HG02759 (cell line): ENCODE results near the gene PAK1IP1.
"Not testable (repeated sequence)": the region's sequence is repeated elsewhere in the genome, so short reads cannot be mapped to it uniquely, and the experiment has no call there.

Experiments
- ATAC-seq: cut with Tn5 transposase; IDR thresholded peaks from one replicate; pipeline ENCODE4 v1.9.1; 2021; ENCODE audit warnings: mild to moderate bottlenecking, moderate library complexity; ENCODE audit not compliant: unreplicated experiment

The PAK1IP1 gene

DNA sequence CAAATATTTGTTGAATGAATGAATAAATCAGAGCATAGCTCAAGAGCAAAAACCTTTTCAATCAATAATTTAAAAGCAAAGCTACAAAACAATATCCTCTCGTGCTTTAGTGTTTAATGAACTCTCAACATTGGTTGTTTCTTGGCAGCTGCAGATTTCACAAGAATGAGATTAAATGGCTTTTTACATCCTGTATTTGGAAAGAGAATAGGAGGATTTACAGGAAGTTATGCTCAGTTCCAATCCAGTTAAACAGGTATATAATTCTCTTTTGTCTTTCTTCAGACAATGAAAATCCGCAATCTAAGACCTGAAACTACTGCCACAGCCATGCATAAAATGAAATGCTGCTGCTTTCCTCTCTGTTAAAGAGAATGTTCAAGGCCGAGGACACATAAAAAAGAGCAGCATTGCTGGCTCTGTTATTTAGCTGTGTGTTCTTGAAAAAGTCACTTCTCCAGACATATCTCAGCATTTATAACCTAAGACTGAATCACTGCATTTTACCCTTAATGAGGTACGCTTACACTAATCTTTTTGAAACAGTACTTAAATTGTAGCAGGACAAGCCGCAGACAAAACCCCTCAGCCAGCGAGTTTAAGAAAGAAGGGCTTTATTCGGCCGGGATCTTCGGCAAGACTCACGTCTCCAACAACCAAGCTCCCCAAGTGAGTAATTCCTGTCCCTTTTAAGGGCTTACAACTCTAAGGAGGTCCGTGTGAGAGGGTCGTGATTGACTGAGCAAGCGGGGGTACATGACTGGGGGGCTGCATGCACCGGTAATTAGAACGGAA, 3.9 kb upstream of the PAK1IP1 start:
- no peak for ATAC-seq

- ATAC-seq: no peak
Observed at GRCh38 chr6:10692965-10693538, 1.7 kb upstream of the PAK1IP1 start.

GRCh38 chr6:10695086-10695657, 400 bp downstream of the PAK1IP1 start:
- no peak for ATAC-seq

DNA sequence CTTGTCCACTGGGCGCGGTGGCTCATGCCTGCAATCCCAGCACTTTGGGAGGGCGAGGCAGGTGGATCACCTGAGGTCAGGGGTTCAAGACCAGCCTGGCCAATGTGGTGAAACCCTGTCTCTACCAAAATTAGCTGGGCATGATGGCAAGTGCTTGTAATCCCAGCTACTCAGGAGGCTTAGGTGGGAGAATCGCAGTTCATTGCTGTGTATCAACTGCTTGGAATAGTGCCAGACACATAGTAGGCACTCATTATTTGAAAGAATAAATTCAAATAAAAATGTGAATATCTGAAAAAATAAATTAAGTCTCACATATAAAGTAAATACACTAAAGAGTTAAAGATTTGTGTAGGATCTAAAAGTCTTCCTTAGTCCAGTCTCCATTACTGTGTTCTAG, 1.9 kb downstream of the PAK1IP1 start:
- ATAC-seq: no peak

- ATAC-seq: no peak
Observed at GRCh38 chr6:10713962-10714361, 19.2 kb downstream of the PAK1IP1 start.

GRCh38 chr6:10719296-10719963, 24.7 kb downstream of the PAK1IP1 start:
- ATAC-seq: no peak

GRCh38 chr6:10719964-10720264, 25.1 kb downstream of the PAK1IP1 start:
- ATAC-seq: no peak

- ATAC-seq: peak; percentile 14
Observed at GRCh38 chr6:10720265-10720959, 25.6 kb downstream of the PAK1IP1 start.

GRCh38 chr6:10720960-10721849, 26.4 kb downstream of the PAK1IP1 start:
- ATAC-seq: not testable (repeated sequence)

GRCh38 chr6:10721850-10722569, 27.2 kb downstream of the PAK1IP1 start:
- no peak for ATAC-seq

DNA sequence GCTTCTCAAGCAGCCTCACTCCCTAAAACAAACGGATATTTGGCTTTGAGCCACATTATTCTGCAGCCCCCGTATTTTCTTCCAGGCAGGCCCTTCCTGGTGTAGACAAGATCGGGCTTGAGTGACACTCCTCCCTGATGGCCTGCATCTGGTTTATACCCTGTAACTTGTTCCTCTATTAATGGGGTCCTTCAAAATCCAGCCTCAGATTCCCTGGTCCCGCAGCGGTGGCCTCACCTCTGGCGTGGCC, 27.7 kb downstream of the PAK1IP1 start:
- ATAC-seq: no peak

DNA sequence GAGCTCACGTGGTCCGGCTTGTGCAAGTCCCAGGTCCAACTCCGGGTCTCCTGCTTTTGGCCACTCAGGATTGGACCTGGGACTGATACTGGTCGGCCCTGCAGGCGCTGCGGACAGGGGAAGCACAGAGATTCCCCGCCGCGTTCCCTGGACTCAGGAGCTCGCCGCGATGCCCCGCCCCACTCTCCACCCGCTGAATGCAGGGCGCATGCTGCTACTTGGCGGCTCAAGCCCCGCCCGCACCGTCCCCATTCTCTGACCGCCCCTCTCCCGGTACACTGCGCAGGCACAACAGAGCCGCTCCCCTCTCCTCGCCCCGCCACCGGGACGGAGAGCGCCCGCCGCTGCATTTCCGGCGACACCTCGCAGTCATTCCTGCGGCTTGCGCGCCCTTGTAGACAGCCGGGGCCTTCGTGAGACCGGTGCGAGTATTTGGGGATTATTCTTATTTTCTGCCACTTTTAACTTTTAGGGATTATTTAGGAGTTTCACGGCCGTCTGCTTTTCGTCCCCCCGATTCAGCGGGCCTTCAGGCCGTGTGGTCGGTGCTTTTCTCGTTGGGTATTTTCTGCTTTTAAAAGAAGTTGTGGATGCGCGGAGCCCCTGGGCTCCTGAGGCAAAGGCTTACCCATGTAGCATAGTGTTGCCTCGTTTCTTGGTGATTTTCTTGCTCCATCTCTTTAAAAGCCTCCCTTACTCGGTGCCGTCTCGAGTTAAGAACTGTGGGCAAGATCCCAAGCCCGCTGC, 28.2 kb downstream of the PAK1IP1 start, which contains the start of gene TMEM14C:
Gene TMEM14C (plus strand): TSS at position 251 of the 747 bp plus-strand sequence. CDS start 1,544 bp downstream, outside the sequence.
- ATAC-seq: peak; percentile 98

GRCh38 chr6:10723567-10723881, 28.8 kb downstream of the PAK1IP1 start:
- ATAC-seq: no peak

GRCh38 chr6:10725044-10725443, 30.3 kb downstream of the PAK1IP1 start:
- ATAC-seq: no peak

GRCh38 chr6:10725716-10726115, 30.9 kb downstream of the PAK1IP1 start:
- ATAC-seq: no peak

DNA sequence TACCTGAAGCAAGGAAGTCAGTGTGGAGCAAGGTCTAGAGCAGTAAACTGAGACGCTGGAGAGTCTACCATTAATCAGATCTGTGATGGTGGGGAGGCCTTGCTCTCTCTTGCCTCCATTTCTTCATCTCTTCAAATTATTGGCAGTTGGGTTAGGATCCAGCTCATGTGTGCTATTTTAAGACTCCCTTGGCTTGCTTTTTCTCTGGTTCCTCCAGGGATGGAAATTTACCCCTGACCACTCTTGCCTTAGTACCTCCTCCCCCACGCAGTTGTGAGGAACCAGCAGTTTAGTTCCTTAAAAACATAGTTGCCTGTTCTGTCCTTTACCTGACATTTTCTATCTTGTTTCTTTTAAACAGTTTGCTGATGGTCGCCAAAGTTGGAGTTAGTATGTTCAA, 35.5 kb downstream of the PAK1IP1 start:
- ATAC-seq: no peak

DNA sequence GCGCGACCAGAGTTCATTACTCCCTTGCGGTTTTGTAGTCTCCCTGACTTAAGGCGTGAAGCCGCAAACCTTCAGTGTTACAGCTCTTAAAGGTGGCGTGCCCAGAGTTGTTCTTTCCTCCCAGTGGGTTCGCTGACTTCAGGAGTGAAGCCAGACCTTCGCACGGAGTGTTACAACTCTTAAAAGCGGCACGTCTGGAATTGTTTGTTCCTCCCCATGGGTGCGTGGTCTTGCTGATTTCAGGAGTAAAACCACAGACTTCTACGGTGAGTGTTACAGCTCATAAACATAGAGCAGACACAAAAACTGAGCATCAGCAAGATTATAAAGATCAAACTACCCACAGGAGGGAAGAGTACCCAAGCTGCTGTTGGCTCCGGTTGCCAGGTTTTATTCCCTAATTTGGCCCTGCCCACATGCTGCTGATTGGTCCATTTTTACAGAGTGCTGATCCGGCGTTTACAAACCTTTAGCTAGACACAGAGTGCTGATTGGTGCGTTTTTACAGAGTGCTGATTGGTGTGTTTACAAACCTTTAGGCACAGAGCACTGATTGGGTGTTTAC, 38.5 kb downstream of the PAK1IP1 start:
- ATAC-seq: no peak

DNA sequence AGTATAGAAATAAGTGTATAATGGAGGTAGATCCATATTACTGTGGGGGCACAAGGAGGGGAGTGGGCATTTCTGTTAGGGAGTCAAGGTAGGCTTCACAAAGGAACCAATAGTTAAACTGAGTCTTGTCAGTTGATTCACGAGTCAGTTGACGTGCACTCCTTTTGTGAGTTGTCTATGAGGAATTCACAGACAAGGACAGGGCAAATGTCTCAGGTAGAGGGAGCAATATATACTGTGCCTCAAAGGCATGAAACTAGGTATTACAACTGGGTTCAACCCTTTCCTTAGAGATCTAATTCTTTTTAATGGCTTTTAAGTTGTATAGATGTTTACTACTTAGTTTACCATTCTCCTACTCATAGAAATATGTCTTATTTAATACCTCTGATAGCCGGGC, 39.1 kb downstream of the PAK1IP1 start:
- no peak for ATAC-seq

DNA sequence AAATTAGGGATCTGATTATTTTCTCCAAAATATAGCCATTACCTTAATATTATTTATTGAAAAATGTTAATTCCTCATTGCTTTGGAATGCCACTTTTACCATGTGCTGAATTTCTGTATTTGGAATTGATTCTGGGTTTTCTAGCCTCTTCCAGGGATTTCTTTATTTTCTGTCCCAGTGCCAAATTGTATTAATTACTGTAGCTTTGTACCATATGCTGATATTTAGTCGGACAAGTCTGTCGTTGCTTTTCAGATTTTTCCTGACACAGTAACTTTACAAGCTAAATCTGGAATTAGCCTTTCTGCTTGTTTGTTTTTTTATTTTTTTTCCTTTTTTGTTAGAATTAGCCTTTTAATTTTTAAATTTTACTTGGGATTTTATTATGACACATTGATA, 42.0 kb downstream of the PAK1IP1 start:
- no peak for ATAC-seq
